AG04449 (cell line): ENCODE measurements around the gene ZMIZ1.

Experiments
- CTCF ChIA-PET: fragments of 350-600 bp; formaldehyde crosslinking; extraction: SDS; loops from one replicate; lab custom pipeline; 2021; ENCODE audit warnings: antibody characterized with exemption; lab: Yijun Ruan, JAX
- POLR2A ChIA-PET: fragments of 400-600, 350-600 bp; formaldehyde crosslinking; extraction: SDS; loops from one replicate; lab custom pipeline; 2020; ENCODE audit warnings: antibody characterized with exemption, inconsistent platforms; lab: Yijun Ruan, JAX
- DNase-seq: peaks from one replicate; pipeline ENCODE4 v3.0.0-alpha.2; 2010; ENCODE audit warnings: low read depth, low spot score
- H3K4me3 ChIP-seq: 2 replicates; pipeline ENCODE4 v1.5.1; 2011; ENCODE audit warnings: low read depth, mild to moderate bottlenecking, control low read depth, low read length
- TF ChIP-seq, protein P1 (sequence below): IDR thresholded peaks from one replicate; pipeline ENCODE4 v1.5.1; 2011; ENCODE audit warnings: mild to moderate bottlenecking, moderate library complexity, low read length, control low read depth, inconsistent platforms; ENCODE audit not compliant: insufficient read depth; ENCODE audit errors: missing control alignments

The ZMIZ1 gene

DNA sequence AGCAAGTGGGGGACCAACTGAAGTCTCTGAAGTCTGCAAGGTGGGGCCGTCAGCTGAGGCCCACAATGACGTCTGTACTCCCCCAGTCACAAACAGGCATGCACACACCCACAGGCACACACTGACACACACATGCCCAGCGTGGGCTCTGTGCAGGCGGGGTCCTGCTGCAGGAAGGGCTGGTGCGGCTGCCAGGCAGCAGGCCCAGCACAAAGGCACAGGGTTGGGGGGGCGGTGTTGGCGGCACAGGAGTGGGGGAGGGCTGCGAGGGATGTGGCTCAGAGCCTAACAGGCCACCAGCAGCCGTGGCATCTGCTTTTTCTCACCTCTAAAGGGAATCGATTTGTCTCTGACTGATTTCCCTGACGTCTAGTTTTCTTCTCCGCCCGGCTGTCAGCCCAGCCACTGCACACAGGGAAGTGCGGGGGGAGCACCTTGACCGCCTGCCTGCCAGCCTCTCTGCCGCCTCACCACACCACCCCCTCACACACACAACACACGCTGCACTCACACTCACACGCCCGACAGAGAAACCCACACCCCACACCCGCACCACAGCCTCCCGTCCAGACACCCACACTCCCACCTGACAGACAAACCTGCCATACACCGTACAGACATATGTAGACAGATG, 43.5 kb upstream of the ZMIZ1 start:
- DNase-seq, result no peak
- ChIA-PET POLR2A (no interaction called here), CTCF (no interaction called here)
- H3K4me3 ChIP-seq, result no peak overlapping the region
- TF ChIP-seq, protein P1, sequence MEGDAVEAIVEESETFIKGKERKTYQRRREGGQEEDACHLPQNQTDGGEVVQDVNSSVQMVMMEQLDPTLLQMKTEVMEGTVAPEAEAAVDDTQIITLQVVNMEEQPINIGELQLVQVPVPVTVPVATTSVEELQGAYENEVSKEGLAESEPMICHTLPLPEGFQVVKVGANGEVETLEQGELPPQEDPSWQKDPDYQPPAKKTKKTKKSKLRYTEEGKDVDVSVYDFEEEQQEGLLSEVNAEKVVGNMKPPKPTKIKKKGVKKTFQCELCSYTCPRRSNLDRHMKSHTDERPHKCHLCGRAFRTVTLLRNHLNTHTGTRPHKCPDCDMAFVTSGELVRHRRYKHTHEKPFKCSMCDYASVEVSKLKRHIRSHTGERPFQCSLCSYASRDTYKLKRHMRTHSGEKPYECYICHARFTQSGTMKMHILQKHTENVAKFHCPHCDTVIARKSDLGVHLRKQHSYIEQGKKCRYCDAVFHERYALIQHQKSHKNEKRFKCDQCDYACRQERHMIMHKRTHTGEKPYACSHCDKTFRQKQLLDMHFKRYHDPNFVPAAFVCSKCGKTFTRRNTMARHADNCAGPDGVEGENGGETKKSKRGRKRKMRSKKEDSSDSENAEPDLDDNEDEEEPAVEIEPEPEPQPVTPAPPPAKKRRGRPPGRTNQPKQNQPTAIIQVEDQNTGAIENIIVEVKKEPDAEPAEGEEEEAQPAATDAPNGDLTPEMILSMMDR, result no peak

DNA sequence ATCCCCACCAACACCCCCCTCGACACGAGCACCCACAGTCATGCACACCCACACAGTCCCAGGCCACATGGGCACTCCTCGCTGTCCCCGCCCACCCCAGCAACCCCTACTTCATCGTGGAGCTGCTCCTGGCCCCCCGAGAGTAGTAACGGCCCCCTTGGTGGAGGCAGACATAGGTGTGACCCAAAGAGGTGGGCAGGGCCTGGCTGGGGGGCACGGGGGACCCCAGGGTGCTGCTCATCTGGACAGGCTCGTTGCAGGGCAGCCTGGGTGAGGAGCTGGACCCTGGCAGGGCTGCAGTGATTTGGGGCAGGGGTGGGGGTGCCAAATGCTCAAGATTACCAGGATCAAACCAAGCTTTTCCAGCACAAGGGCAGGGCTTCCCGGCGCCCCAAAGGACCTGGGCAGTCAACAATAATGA, 42.4 kb upstream of the ZMIZ1 start:
- no peak for DNase-seq
- H3K4me3 ChIP-seq, result no peak overlapping the region
- TF ChIP-seq, protein P1, result no peak
- POLR2A ChIA-PET, result no interaction called here
- CTCF ChIA-PET, result no interaction called here

DNA sequence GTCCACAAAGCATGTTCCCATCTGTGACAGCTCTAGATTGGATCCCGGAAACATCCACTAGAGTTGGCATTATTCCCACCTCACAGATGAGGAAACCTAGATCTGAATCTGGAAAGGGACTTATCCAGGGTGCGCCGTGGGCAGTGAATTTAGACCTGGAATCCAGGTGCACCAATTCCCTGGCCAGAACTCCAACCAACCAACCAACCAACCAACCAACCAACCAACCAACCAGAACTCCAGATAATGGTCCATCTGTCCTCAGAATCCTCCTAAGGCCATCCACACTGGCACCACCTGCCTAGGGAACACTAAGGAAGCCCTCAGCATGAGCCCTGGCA, 42.0 kb upstream of the ZMIZ1 start:
- ChIA-PET CTCF (no interaction called here), POLR2A (no interaction called here)
- DNase-seq, result no peak
- H3K4me3 ChIP-seq, result no peak overlapping the region
- TF ChIP-seq, protein P1, result no peak

DNA sequence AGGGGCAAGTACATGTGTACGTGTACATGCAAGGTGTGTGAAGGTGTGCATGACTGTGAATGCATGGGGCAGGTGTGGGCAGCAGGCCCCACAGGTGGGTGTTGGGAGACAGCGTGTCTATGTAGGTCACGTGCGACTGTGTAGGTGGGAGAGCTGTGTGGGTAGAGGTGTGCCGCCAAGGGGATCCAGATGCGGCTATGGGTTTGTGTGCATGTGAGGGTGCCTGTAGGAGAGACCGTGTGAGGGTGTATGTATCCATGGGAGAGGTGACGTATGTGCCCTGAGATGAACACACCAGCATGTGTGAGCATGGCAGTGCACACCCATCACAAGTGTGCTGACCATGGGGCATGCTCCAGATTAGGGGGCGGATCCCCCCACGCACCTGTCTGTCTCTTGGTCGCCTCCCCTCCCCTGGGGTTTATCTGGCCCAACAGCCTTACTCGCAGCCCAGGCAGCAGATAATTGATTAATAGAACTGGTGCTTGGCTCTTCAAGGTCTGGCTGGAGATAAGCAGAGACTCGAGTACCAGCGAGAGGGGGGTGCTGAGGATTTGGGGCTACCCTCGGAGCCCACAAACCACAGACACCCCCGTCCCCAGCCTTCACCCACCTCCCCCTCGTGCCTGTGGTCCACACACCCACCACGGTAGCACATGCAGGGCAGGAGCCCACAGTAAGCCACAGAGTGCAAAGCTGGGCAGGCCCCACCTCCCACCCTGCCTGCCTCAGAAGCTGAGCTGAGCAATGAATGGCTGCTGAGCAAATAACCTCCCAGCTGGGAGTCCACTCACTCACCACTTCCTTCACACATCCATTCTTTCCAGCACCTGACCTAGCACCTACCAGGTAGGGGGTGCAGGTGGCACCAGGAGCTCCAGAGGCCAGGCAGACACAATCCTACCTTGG, 41.4 kb upstream of the ZMIZ1 start:
- no peak overlapping the region for H3K4me3 ChIP-seq
- TF ChIP-seq, protein P1, result no peak
- CTCF ChIA-PET, result interaction anchor here (1.3 kb wide), 1 partner anchor 169 kb away, joined by 3 read pairs; no protein-coding TSS in a partner anchor
- POLR2A ChIA-PET, result no interaction called here
- no peak for DNase-seq

DNA sequence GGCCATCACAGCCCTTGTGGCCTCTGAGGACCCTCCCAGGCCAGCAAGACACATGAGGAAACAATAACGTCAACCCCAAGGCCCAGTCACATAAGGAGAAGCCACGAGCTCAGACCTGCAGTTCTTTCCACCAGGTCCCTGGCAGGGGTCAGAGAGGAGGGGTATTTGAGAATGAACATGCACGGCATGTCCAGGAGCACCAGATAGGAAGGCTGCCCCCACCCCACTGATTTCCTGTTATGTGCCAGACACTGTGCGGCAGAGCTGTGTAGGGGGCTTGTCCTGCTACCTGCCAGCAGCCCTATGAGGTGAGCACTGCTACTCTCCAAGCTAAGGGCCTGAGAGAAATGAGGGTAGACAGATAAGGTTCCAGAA, 40.7 kb upstream of the ZMIZ1 start:
- ChIA-PET POLR2A (no interaction called here), CTCF (interaction anchor here (1.3 kb wide), 1 partner anchor 168 kb away, joined by 3 read pairs; no protein-coding TSS in a partner anchor)
- H3K4me3 ChIP-seq, result no peak overlapping the region
- no peak for DNase-seq
- TF ChIP-seq, protein P1, result no peak

DNA sequence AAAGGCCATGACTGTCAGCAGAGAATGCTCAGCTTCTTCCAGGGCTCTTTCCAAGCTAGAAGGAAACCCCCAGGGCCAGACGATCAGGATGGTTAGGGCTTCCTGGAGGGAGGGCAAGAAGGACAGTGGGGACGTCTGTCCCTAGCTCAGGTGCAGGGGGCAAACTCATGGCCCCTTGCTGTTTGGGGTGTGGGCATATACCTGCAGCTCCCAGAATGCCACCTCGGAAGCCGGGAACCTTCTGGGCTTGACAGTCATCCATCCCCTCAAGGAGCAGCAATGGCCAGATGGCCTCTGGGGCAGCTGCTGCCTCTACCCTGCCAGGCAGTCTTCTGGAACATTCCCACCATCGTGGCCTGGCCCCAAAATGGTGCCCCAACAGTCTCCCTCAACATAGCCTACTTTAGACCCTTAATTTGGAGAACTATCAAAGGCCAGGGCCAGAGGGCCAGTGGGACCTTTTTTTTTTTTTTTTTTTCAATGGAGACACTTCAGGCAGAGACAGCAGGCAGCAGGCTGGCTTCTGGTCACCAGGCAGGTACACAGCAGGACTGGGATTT, 40.2 kb upstream of the ZMIZ1 start:
- POLR2A ChIA-PET, result no interaction called here
- CTCF ChIA-PET, result interaction anchor here (1.3 kb wide), 1 partner anchor 168 kb away, joined by 3 read pairs; no protein-coding TSS in a partner anchor
- TF ChIP-seq, protein P1, result no peak
- no peak overlapping the region for H3K4me3 ChIP-seq
- no peak for DNase-seq
